ENCODE data around the gene PSMD1.
A peak's percentile ranks its signal among the peaks of the same experiment; 100 is the strongest.
"Not testable (repeated sequence)": the region's sequence is repeated elsewhere in the genome, so short reads cannot be mapped to it uniquely, and the experiment has no call there.

PSMD1 gene

GRCh38 chr2:231134910-231135655 lies 78.4 kb downstream of the PSMD1 start:
- Histone ChIP-seq H2BK120ac (ENCODE audit: insufficient read depth, low read length, poor library complexity) (no peak overlapping the region), H3K27ac (ENCODE audit: low read depth, low read length) (no peak overlapping the region), H2BK12ac (ENCODE audit: low read length) (no peak overlapping the region), H3K4ac (ENCODE audit: low read depth, low read length) (no peak overlapping the region), H3K79me2 (ENCODE audit: control insufficient read depth, insufficient read depth, low read length, poor library complexity) (no peaks in the 10 kb centered on the region), H3K9ac (ENCODE audit: low read length) (no peak overlapping the region), H2BK5ac (ENCODE audit: low read depth, low read length, poor library complexity) (no peak overlapping the region), H4K91ac (ENCODE audit: low read depth, low read length) (no peak overlapping the region), H3K4me2 (ENCODE audit: low read length) (no peak overlapping the region), H3K79me1 (ENCODE audit: low read length) (no peaks in the 10 kb centered on the region), H3K23ac (ENCODE audit: low read length) (no peak overlapping the region), H3K18ac (ENCODE audit: low read length) (no peak overlapping the region), H3K27me3 (ENCODE audit: insufficient read depth, low read length) (no peaks in the 10 kb centered on the region), H3K4me3 (ENCODE audit: low read depth, low read length) (no peak overlapping the region), H3K14ac (ENCODE audit: low read length) (no peak overlapping the region), H4K12ac (ENCODE audit: low read depth, low read length) (no peak overlapping the region), H4K8ac (ENCODE audit: low read depth, low read length) (no peak overlapping the region), H2AK5ac (ENCODE audit: low read length) (no peak overlapping the region), H3K36me3 (ENCODE audit: control insufficient read depth in 1 of 2, insufficient read depth in 2 of 2, low read length in 2 of 2) (peaks cover 2 to 3% of the 10 kb centered on the region in 2 experiments), H3K4me1 (ENCODE audit: control insufficient read depth in 1 of 2, insufficient read depth in 2 of 2, low read length in 2 of 2) (no peaks in the 10 kb centered on the region), H2AFZ (ENCODE audit: insufficient read depth, low read length, poor library complexity) (no peak overlapping the region), H3K9me3 (ENCODE audit: insufficient read depth, low read depth, low read length) (no peaks in the 10 kb centered on the region)
- DNase-seq: peak in 1 of 2 donors; percentile 9
- WGBS (ENCODE audit: extremely low coverage, insufficient coverage, insufficient read length): no CpG with 5 or more reads among the region's 1 CpG

DNA sequence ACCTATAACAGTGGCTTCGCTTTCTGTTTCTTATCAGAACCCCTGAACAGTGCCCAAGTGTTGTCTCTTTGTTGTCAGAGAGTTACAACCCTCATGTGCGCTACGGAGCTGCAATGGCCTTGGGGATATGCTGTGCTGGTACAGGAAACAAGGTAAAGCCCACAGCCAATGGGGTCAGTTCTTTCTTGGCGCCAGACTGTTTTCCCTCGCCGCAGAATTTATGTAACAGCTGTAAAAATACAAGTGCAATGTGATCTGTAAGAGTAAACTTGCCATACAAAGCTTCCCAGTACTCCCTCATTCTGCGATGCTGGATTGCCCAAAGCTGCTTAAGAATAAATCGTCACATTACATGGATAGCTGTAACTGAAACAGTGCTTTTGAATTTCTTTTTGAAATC lies 82.0 kb downstream of the PSMD1 start:
- Histone ChIP-seq H3K36me3 (ENCODE audit: control insufficient read depth in 1 of 2, insufficient read depth in 2 of 2, low read length in 2 of 2) (peaks cover 4% of the 10 kb centered on the region in 2 experiments), H3K4ac (ENCODE audit: low read depth, low read length) (no peak overlapping the region), H2AFZ (ENCODE audit: insufficient read depth, low read length, poor library complexity) (no peak overlapping the region), H3K79me1 (ENCODE audit: low read length) (no peaks in the 10 kb centered on the region), H3K4me3 (ENCODE audit: low read depth, low read length) (no peak overlapping the region), H4K12ac (ENCODE audit: low read depth, low read length) (no peak overlapping the region), H3K79me2 (ENCODE audit: control insufficient read depth, insufficient read depth, low read length, poor library complexity) (no peaks in the 10 kb centered on the region), H2BK12ac (ENCODE audit: low read length) (no peak overlapping the region), H2BK120ac (ENCODE audit: insufficient read depth, low read length, poor library complexity) (no peak overlapping the region), H2AK5ac (ENCODE audit: low read length) (no peak overlapping the region), H3K23ac (ENCODE audit: low read length) (no peak overlapping the region), H3K18ac (ENCODE audit: low read length) (no peak overlapping the region), H3K4me1 (ENCODE audit: control insufficient read depth in 1 of 2, insufficient read depth in 2 of 2, low read length in 2 of 2) (no peaks in the 10 kb centered on the region), H4K8ac (ENCODE audit: low read depth, low read length) (no peak overlapping the region), H3K14ac (ENCODE audit: low read length) (no peak overlapping the region), H2BK5ac (ENCODE audit: low read depth, low read length, poor library complexity) (no peak overlapping the region), H3K27ac (ENCODE audit: low read depth, low read length) (no peak overlapping the region), H3K4me2 (ENCODE audit: low read length) (no peak overlapping the region), H4K91ac (ENCODE audit: low read depth, low read length) (no peak overlapping the region), H3K9me3 (ENCODE audit: insufficient read depth, low read depth, low read length) (no peaks in the 10 kb centered on the region), H3K9ac (ENCODE audit: low read length) (no peak overlapping the region), H3K27me3 (ENCODE audit: insufficient read depth, low read length) (no peaks in the 10 kb centered on the region)
- DNase-seq: no peak
- no CpG with 5 or more reads among the region's 8 CpGs for WGBS (ENCODE audit: extremely low coverage, insufficient coverage, insufficient read length)

GRCh38 chr2:231139796-231140195 lies 83.1 kb downstream of the PSMD1 start:
- Histone ChIP-seq H4K8ac (ENCODE audit: low read depth, low read length) (no peak overlapping the region), H3K18ac (ENCODE audit: low read length) (no peak overlapping the region), H3K23ac (ENCODE audit: low read length) (no peak overlapping the region), H2AFZ (ENCODE audit: insufficient read depth, low read length, poor library complexity) (no peak overlapping the region), H3K9me3 (ENCODE audit: insufficient read depth, low read depth, low read length) (no peaks in the 10 kb centered on the region), H3K27me3 (ENCODE audit: insufficient read depth, low read length) (no peaks in the 10 kb centered on the region), H3K4ac (ENCODE audit: low read depth, low read length) (no peak overlapping the region), H3K4me3 (ENCODE audit: low read depth, low read length) (no peak overlapping the region), H3K27ac (ENCODE audit: low read depth, low read length) (no peak overlapping the region), H3K9ac (ENCODE audit: low read length) (no peak overlapping the region), H3K14ac (ENCODE audit: low read length) (no peak overlapping the region), H3K36me3 (ENCODE audit: control insufficient read depth in 1 of 2, insufficient read depth in 2 of 2, low read length in 2 of 2) (peaks cover 4 to 5% of the 10 kb centered on the region in 2 experiments), H4K12ac (ENCODE audit: low read depth, low read length) (no peak overlapping the region), H2BK12ac (ENCODE audit: low read length) (no peak overlapping the region), H3K79me2 (ENCODE audit: control insufficient read depth, insufficient read depth, low read length, poor library complexity) (no peaks in the 10 kb centered on the region), H3K79me1 (ENCODE audit: low read length) (no peaks in the 10 kb centered on the region), H2BK5ac (ENCODE audit: low read depth, low read length, poor library complexity) (no peak overlapping the region), H3K4me2 (ENCODE audit: low read length) (no peak overlapping the region), H3K4me1 (ENCODE audit: control insufficient read depth in 1 of 2, insufficient read depth in 2 of 2, low read length in 2 of 2) (no peaks in the 10 kb centered on the region), H4K91ac (ENCODE audit: low read depth, low read length) (no peak overlapping the region), H2AK5ac (ENCODE audit: low read length) (no peak overlapping the region), H2BK120ac (ENCODE audit: insufficient read depth, low read length, poor library complexity) (no peak overlapping the region)
- DNase-seq: no peak

GRCh38 chr2:231140808-231141207 lies 84.1 kb downstream of the PSMD1 start:
- H4K91ac ChIP-seq (ENCODE audit: low read depth, low read length); H2AK5ac ChIP-seq (ENCODE audit: low read length); H3K27me3 ChIP-seq (ENCODE audit: insufficient read depth, low read length); H3K79me2 ChIP-seq (ENCODE audit: control insufficient read depth, insufficient read depth, low read length, poor library complexity); H3K4me2 ChIP-seq (ENCODE audit: low read length); H3K23ac ChIP-seq (ENCODE audit: low read length); H3K4ac ChIP-seq (ENCODE audit: low read depth, low read length); H4K8ac ChIP-seq (ENCODE audit: low read depth, low read length); H3K4me3 ChIP-seq (ENCODE audit: low read depth, low read length); H2BK120ac ChIP-seq (ENCODE audit: insufficient read depth, low read length, poor library complexity); H2AFZ ChIP-seq (ENCODE audit: insufficient read depth, low read length, poor library complexity); H3K18ac ChIP-seq (ENCODE audit: low read length); H4K12ac ChIP-seq (ENCODE audit: low read depth, low read length); DNase-seq; H3K27ac ChIP-seq (ENCODE audit: low read depth, low read length); H3K9ac ChIP-seq (ENCODE audit: low read length); H3K79me1 ChIP-seq (ENCODE audit: low read length); H2BK5ac ChIP-seq (ENCODE audit: low read depth, low read length, poor library complexity); H2BK12ac ChIP-seq (ENCODE audit: low read length); H3K14ac ChIP-seq (ENCODE audit: low read length); H3K4me1 ChIP-seq (ENCODE audit: control insufficient read depth in 1 of 2, insufficient read depth in 2 of 2, low read length in 2 of 2); H3K36me3 ChIP-seq (ENCODE audit: control insufficient read depth in 1 of 2, insufficient read depth in 2 of 2, low read length in 2 of 2); H3K9me3 ChIP-seq (ENCODE audit: insufficient read depth, low read depth, low read length): not testable (repeated sequence)
- WGBS (ENCODE audit: extremely low coverage, insufficient coverage, insufficient read length): no CpG with 5 or more reads among the region's 8 CpGs

All from trophoblast cell (in vitro differentiated cells and primary cell).